NCI-H2107 (cell line): ENCODE results near the gene IMPA2.
"Not testable (repeated sequence)": the region's sequence is repeated elsewhere in the genome, so short reads cannot be mapped to it uniquely, and the experiment has no call there.

Source experiments
- DNase-seq: peaks from one replicate; lab custom pipeline; 2025; lab: John Stamatoyannopoulos, UW

IMPA2 gene

GRCh38 chr18:11962597-11962996 lies 18.7 kb upstream of the IMPA2 start:
- no peak for DNase-seq

- DNase-seq: no peak
These were observed 17.3 kb upstream of the IMPA2 start for GRCh38 chr18:11963991-11964484.

GRCh38 chr18:11969904-11970835 lies 11.1 kb upstream of the IMPA2 start:
- DNase-seq: no peak

GRCh38 chr18:11970836-11971226 lies 10.5 kb upstream of the IMPA2 start:
- DNase-seq: not testable (repeated sequence)

- DNase-seq: no peak
These were observed 8.7 kb upstream of the IMPA2 start for GRCh38 chr18:11972371-11973174.

GRCh38 chr18:11974741-11975325 lies 6.5 kb upstream of the IMPA2 start:
- no peak for DNase-seq

- DNase-seq: no peak
These were observed 5.6 kb upstream of the IMPA2 start for GRCh38 chr18:11975723-11976122.

GRCh38 chr18:11976315-11977152 lies 4.8 kb upstream of the IMPA2 start:
- no peak for DNase-seq

- DNase-seq: no peak
These were observed 4.2 kb upstream of the IMPA2 start for GRCh38 chr18:11977153-11977466.

GRCh38 chr18:11978956-11979355 lies 2.4 kb upstream of the IMPA2 start:
- no peak for DNase-seq

- no peak for DNase-seq
These were observed 1.2 kb upstream of the IMPA2 start for GRCh38 chr18:11980163-11980493.

- peak; percentile 86 for DNase-seq
These were observed 664 bp upstream of the IMPA2 start for GRCh38 chr18:11980494-11981191.

GRCh38 chr18:11981543-11982366 lies 448 bp downstream of the IMPA2 start:
- no peak for DNase-seq

- DNase-seq: no peak
These were observed 1.7 kb downstream of the IMPA2 start for GRCh38 chr18:11982981-11983380.

GRCh38 chr18:11983592-11983991 lies 2.3 kb downstream of the IMPA2 start:
- DNase-seq: no peak

GRCh38 chr18:11984091-11984490 lies 2.8 kb downstream of the IMPA2 start:
- DNase-seq: no peak

GRCh38 chr18:11985586-11985985 lies 4.3 kb downstream of the IMPA2 start:
- DNase-seq: no peak

- DNase-seq: no peak
These were observed 4.8 kb downstream of the IMPA2 start for GRCh38 chr18:11986061-11986460.

- DNase-seq: no peak
These were observed 6.2 kb downstream of the IMPA2 start for GRCh38 chr18:11987527-11987926.

GRCh38 chr18:11989174-11989573 lies 7.9 kb downstream of the IMPA2 start:
- no peak for DNase-seq
